GM12878 (cell line): ENCODE data around the gene APPL2.

Source experiments
- CEBPB ChIP-seq, 2 experiments: fragments of 150-350 bp in 1 of 2; IDR thresholded peaks; 2 replicates each; pipeline ENCODE4 v1.6.1; 2012 to 2014; ENCODE audit warnings: low read depth in 2 of 2, low read length in 2 of 2, borderline replicate concordance in 1 of 2, inconsistent platforms in 1 of 2
- CREB1 ChIP-seq: IDR thresholded peaks from 2 replicates; pipeline ENCODE4 v1.6.1; 2012; ENCODE audit warnings: low read depth, mild to moderate bottlenecking, inconsistent platforms
- POLR2A ChIP-seq: IDR thresholded peaks from 2 replicates; pipeline ENCODE4 v1.6.1; 2011; ENCODE audit warnings: low read depth, mild to moderate bottlenecking, low read length
- POU2F2 ChIP-seq: IDR thresholded peaks from 3 replicates; pipeline ENCODE4 v1.6.1; 2011; ENCODE audit warnings: low read depth, mild to moderate bottlenecking, low read length, borderline replicate concordance
- TBL1XR1 ChIP-seq: IDR thresholded peaks from 2 replicates; pipeline ENCODE4 v1.6.1; 2012; ENCODE audit warnings: low read depth, low read length, improper control_type of control experiment
- YY1 ChIP-seq: IDR thresholded peaks from 2 replicates; pipeline ENCODE4 v1.6.1; 2011; ENCODE audit warnings: low read depth, mild to moderate bottlenecking, low read length
- TF ChIP-seq, protein P1 (sequence below), 3 experiments: IDR thresholded peaks in 2 of 3; conservative IDR thresholded peaks in 1 of 3; 2 replicates each; pipeline ENCODE4 v1.5.1; 2011; ENCODE audit warnings: low read depth in 3 of 3, low read length in 3 of 3, mild to moderate bottlenecking in 3 of 3, control low read depth in 2 of 3, moderate library complexity in 2 of 3, inconsistent platforms in 1 of 3, mixed read lengths in 1 of 3; ENCODE audit not compliant: control insufficient read depth in 2 of 3, insufficient read depth in 1 of 3; ENCODE audit errors: extremely low read depth in 1 of 3

DNA sequence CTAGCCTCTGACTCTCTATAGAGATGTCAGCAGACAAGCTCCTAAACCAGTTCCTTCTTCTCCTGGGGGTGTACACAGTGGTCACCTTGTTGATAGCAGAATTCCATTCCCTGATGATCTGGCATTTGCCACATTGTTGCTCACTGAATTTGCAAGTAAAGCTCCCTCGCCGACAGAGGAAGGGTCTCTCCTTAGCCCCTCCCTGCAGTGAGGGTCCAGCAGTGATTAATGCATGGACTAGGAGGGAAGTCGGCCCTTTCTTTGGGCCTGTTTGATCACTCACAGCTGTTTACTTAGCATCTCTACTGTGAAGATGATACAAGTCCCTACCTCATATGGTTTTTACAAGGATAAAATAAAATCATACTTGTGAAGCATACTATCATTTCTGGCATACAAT lies 23.3 kb upstream of the APPL2 start:
- TF ChIP-seq, protein P1, sequence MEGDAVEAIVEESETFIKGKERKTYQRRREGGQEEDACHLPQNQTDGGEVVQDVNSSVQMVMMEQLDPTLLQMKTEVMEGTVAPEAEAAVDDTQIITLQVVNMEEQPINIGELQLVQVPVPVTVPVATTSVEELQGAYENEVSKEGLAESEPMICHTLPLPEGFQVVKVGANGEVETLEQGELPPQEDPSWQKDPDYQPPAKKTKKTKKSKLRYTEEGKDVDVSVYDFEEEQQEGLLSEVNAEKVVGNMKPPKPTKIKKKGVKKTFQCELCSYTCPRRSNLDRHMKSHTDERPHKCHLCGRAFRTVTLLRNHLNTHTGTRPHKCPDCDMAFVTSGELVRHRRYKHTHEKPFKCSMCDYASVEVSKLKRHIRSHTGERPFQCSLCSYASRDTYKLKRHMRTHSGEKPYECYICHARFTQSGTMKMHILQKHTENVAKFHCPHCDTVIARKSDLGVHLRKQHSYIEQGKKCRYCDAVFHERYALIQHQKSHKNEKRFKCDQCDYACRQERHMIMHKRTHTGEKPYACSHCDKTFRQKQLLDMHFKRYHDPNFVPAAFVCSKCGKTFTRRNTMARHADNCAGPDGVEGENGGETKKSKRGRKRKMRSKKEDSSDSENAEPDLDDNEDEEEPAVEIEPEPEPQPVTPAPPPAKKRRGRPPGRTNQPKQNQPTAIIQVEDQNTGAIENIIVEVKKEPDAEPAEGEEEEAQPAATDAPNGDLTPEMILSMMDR (IDR thresholded peaks at IDR 0.05 in 2 of 3, conservative IDR thresholded peaks at IDR 0.05 in 1 of 3; ENCODE audit: control insufficient read depth in 2 of 3, extremely low read depth in 1 of 3, insufficient read depth in 1 of 3, low read depth in 3 of 3, low read length in 3 of 3), result no peak
- TF ChIP-seq POLR2A (no peak), POU2F2 (no peak), TBL1XR1 (no peak), YY1 (no peak), CREB1 (no peak), CEBPB (IDR thresholded peaks at IDR 0.05; ENCODE audit: borderline replicate concordance in 1 of 2, low read depth in 2 of 2, low read length in 2 of 2) (no peak)
